Measurements from ENCODE around the gene PCYT1A.
"Not testable (repeated sequence)": the region's sequence is repeated elsewhere in the genome, so short reads cannot be mapped to it uniquely, and the experiment has no call there.

Gene PCYT1A

DNA sequence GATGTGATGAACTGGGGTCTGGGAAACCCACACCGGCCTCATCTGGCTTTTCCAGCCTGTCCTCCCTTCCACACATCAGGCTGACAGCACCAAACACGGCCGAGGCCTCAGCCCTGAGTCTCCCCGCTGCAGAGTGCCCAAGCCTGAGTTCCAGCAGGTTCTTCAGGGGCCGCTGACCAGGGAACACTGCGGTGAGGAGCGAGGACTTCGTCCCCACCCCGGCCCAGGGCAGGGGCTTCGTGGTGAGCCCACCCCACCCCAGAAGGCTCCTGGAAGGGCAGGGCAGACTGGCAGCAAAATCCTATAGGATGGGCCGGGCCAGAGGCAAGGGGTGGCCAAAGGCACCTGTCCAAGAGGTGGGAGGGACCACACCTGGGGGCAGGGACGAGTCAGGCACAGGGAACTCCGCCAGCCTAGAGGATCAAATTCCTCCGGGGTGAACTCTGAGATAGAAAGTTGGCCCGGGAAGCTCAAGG is 71.4 kb downstream of the PCYT1A start, which contains the start of gene SLC51A:
TSS of gene SLC51A (plus strand) at position 446 of the 476 bp plus-strand sequence. CDS start 179 bp downstream, outside the sequence.
- in situ Hi-C loops (cut with MboI; ENCODE audit: low pct_unique_long_range_greater_than_20kb, low sequenced_read_pairs, unreplicated experiment), result no loop called here
- TF ChIP-seq, protein P1, sequence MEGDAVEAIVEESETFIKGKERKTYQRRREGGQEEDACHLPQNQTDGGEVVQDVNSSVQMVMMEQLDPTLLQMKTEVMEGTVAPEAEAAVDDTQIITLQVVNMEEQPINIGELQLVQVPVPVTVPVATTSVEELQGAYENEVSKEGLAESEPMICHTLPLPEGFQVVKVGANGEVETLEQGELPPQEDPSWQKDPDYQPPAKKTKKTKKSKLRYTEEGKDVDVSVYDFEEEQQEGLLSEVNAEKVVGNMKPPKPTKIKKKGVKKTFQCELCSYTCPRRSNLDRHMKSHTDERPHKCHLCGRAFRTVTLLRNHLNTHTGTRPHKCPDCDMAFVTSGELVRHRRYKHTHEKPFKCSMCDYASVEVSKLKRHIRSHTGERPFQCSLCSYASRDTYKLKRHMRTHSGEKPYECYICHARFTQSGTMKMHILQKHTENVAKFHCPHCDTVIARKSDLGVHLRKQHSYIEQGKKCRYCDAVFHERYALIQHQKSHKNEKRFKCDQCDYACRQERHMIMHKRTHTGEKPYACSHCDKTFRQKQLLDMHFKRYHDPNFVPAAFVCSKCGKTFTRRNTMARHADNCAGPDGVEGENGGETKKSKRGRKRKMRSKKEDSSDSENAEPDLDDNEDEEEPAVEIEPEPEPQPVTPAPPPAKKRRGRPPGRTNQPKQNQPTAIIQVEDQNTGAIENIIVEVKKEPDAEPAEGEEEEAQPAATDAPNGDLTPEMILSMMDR (IDR thresholded peaks at IDR 0.05; ENCODE audit: extremely low read depth, insufficient read depth, missing control alignments), result no peak
- DNase-seq (ENCODE audit: low spot score), result no peak

DNA sequence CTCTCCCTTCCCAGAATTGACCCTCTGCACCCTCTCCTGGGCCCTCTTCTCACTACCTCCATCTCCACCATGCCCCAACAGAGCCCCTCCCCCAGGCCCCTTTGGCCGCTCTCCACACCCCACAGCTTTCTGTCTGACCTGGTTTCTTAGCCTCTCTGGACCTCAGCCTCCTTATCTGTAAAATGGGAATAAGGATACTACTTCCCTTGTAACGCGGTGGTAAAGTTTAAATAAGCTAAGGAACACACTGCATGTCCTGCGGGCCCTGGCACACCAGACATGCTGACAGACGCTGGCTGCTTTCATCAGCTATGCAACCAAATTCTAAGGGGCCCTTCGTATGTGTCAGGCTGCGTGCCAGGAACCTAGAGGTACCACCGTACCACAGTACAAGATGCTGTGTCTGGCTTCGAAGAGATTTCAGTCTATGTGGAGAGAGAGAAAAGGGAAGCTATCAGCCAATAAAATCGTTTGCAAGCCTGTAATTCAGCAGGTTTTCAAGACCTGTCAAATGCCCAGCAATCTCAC is 72.0 kb downstream of the PCYT1A start:
- TF ChIP-seq, protein P1 (IDR thresholded peaks at IDR 0.05; ENCODE audit: extremely low read depth, insufficient read depth, missing control alignments), result no peak
- DNase-seq (ENCODE audit: low spot score), result no peak
- in situ Hi-C loops (cut with MboI; ENCODE audit: low pct_unique_long_range_greater_than_20kb, low sequenced_read_pairs, unreplicated experiment), result no loop called here

DNA sequence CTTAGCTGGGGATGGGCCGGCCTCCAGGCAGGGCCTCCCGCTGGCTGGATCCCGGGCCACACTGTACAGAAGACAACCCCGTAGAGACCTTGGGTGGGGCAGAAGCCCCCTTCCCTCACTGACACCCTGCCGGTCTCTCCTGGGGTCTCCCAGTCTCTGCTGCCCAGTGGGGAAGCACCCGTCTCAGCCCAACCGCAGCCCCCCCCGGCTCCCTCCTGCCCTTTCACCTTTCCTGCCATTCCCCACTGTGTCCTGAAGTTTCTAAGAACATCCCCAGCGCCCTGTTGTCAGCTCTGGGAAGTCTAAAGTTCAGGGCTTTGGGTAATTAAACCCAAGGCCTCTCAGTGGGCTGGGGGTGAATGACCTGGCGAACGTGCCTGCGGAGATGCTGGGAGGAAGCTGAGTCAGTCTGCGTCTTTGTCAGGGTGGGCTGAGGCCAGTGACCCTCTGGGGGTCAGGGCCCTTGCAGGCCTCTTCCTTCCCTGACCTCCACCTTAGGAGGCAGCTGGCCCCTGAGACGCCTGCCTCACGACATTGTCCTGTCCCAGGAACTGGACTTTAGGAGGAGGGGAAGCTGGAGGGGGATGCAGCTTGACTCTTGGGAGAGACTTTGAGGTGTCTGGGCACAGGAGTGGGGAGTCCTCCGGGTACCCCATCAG is 72.6 kb downstream of the PCYT1A start:
- TF ChIP-seq, protein P1 (IDR thresholded peaks at IDR 0.05; ENCODE audit: extremely low read depth, insufficient read depth, missing control alignments), result no peak
- in situ Hi-C loops (cut with MboI; ENCODE audit: low pct_unique_long_range_greater_than_20kb, low sequenced_read_pairs, unreplicated experiment), result no loop called here
- DNase-seq (ENCODE audit: low spot score), result no peak

DNA sequence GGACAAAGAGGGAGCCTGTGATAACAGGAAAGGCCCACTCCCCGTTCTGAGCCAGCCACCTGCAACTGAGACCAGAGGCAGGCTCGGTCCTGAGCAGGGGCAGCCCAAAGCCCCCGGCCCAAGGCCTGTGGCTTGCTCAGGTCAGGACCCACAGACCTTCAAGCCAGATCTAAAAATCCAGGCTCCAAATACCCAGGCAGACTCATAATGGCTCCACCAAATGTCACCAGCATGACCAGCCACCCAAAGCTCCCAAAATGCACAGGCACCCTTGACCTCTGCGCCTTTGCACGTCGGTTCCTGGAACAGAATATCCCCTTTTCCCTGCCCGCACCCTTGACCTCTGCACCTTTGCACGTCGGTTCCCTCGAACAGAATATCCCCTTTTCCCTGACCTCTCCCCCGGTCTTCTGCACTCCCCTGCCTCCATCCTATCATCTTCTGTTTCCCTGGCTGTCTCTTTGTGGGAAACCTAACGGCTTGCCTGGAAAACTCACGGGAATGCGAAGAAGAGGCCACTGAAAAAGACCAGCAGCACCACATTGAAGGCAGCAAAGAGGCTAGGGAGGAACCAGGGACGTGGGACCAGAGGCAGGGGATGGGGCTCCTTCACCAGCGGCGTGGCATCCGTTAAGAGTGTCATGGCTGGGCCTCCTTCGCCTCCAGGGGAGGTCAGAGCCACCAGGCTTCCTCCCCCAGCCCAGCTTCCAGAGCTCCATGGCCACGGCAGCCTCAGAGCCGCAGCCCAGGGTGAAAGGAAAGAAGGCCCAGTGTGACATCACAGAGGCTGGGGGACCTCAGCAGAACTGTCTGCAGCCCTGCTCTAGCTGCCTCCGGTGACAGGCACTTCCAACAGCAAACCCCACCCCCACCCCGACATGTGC is 76.6 kb downstream of the PCYT1A start, which contains the start of gene ZDHHC19:
TSS of gene ZDHHC19 (minus strand) at position 728 of the 884 bp plus-strand sequence. CDS start at position 643, 85 bp downstream.
- TF ChIP-seq, protein P1 (IDR thresholded peaks at IDR 0.05; ENCODE audit: extremely low read depth, insufficient read depth, missing control alignments), result no peak
- in situ Hi-C loops (cut with MboI; ENCODE audit: low pct_unique_long_range_greater_than_20kb, low sequenced_read_pairs, unreplicated experiment), result no loop called here
- no peak for DNase-seq (ENCODE audit: low spot score)

DNA sequence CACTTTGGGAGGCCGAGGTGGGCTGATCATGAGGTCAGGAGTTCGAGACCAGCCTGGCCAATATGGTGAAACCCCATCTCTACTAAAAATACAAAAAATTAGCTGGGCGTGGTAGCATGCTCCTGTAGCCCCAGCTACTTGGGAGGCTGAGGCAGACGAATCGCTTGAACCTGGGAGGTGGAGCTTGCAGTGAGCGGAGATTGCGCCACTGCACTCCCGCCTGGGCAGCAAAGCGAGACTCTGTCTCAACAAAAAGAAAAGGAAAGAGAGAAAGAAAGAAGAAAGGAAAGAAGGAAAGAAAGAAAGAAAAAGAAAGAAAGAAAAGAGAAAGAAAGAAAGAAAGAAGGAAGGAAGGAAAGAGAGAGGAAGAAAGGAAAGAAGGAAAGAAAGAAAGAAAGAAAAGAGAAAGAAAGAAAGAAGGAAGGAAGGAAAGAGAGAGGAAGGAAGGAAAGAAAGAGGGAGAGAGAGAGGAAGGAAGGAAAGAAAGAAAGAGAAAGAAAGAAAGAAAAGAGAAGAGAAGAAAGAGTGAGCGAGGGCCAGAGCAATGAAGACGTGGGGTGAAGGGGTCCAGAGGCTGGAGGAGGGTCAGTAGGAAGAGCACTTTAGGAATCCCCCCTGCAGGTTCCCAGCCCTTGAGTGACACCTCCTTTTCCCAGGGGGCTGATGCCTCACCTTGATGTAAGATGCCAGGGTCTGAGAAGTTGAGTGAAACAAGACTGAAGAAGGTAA is 77.4 kb downstream of the PCYT1A start:
- in situ Hi-C loops (cut with MboI; ENCODE audit: low pct_unique_long_range_greater_than_20kb, low sequenced_read_pairs, unreplicated experiment); DNase-seq (ENCODE audit: low spot score): not testable (repeated sequence)

DNA sequence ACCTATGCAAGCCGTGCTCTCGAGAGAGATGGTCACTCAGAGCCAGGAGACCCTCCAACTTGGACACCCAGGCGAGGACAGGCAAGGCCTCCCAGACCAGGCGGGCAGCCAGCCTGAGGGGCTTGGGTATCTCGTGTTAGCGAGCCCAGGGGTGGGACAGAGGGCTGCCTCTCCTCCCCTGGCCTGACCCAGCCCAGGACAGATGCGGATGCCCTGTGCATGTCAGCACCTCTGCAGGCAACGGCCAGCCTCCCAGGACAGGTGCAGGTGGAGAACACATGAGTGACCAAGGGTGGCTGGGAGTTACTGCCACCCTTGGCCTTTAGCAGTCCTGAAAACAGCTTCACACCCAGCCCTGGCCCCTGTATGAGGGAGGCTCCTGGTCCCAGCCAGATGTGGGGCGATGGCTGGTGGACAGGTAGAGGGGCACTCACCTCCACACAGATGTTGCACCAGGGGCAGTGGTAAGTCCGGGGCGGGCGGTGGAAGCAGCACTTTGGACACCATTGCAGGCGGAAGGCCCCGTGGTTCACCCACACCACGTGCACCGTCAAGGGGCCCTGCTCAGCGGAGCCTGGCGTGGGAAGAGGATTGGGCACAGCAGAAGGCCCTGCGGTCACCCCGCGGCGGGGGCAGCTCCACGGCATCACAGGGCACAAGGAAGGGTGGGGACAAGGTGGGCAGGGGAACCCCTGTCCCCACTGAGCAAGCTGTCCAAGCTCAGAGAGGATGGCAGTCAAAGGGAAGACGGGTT is 78.4 kb downstream of the PCYT1A start:
- in situ Hi-C loops (cut with MboI; ENCODE audit: low pct_unique_long_range_greater_than_20kb, low sequenced_read_pairs, unreplicated experiment), result no loop called here
- DNase-seq (ENCODE audit: low spot score), result no peak
- TF ChIP-seq, protein P1 (IDR thresholded peaks at IDR 0.05; ENCODE audit: extremely low read depth, insufficient read depth, missing control alignments), result no peak
